Right lung (tissue), 5 donors: ENCODE results near the gene STKLD1. TPM values are rescaled to one million over a fixed set of nuclear protein-coding genes. Genes with fewer than 3 reads are reported as not detected.
"Not testable (repeated sequence)": the region's sequence is repeated elsewhere in the genome, so short reads cannot be mapped to it uniquely, and the experiment has no call there.

Experiments used
- DNase-seq, 2 donors: peaks; one replicate each; pipeline ENCODE4 v3.0.0-alpha.2; 2013
- polyA plus RNA-seq, 5 donors: library from polyadenylated mRNA; unstranded; fragments of 120-200 nt; gene quantifications; one replicate each; pipeline versions ENCODE4 v1.2.1 to v1.2.3, GENCODE V29; 2013; ENCODE audit warnings: inconsistent platforms in 1 of 5, low replicate concordance in 1 of 5; ENCODE audit not compliant: insufficient read length in 5 of 5, insufficient read depth in 1 of 5

The STKLD1 gene
- polyA plus RNA-seq, 5 donors: 2.6 to 4.9 (median 3.5) TPM

GRCh38 chr9:133441571-133441970 lies 65.4 kb downstream of the STKLD1 start:
- no peak for DNase-seq

- DNase-seq: no peak
Observed at GRCh38 chr9:133443248-133443647, 67.1 kb downstream of the STKLD1 start.

- DNase-seq: no peak
Observed at GRCh38 chr9:133443982-133444381, 67.8 kb downstream of the STKLD1 start.

GRCh38 chr9:133445293-133445969 lies 69.3 kb downstream of the STKLD1 start:
- no peak for DNase-seq

GRCh38 chr9:133448487-133448972 lies 72.4 kb downstream of the STKLD1 start:
- DNase-seq: no peak

- no peak for DNase-seq
Observed at GRCh38 chr9:133449760-133450159, 73.6 kb downstream of the STKLD1 start.

- not testable (repeated sequence) for DNase-seq
Observed at GRCh38 chr9:133451865-133452264, 75.7 kb downstream of the STKLD1 start.

- no peak for DNase-seq
Observed at GRCh38 chr9:133452562-133452961, 76.4 kb downstream of the STKLD1 start.

GRCh38 chr9:133453651-133454050 lies 77.5 kb downstream of the STKLD1 start:
- no peak for DNase-seq

- DNase-seq: no peak
Observed at GRCh38 chr9:133454325-133454724, 78.2 kb downstream of the STKLD1 start.

- DNase-seq: no peak
Observed at GRCh38 chr9:133454943-133455673, 78.9 kb downstream of the STKLD1 start.

Other genes with a start within 250 kb of the STKLD1 start
- 1 to 10 TPM; 2.9 to 6.0 (median 4.0) TPM for gene GBGT1, start 212.5 kb upstream of the STKLD1 start, polyA plus RNA-seq
- not detected for gene OBP2B, start 167.1 kb upstream of the STKLD1 start, polyA plus RNA-seq
- gene ABO, start 101.2 kb upstream of the STKLD1 start, polyA plus RNA-seq: 1 to 10 TPM; 3.9 to 7.2 (median 5.1) TPM
- gene SURF6, start 40.2 kb upstream of the STKLD1 start, polyA plus RNA-seq: 10 to 100 TPM; 20.7 to 33.5 (median 27.1) TPM
- 10 to 100 TPM; 20.0 to 29.5 (median 25.4) TPM for gene MED22, start 28.2 kb upstream of the STKLD1 start, polyA plus RNA-seq
- 1,000 to 10,000 TPM; 2,763 to 3,382 (median 3,157) TPM for gene RPL7A, start 28.1 kb upstream of the STKLD1 start, polyA plus RNA-seq
- gene SURF1, start 19.9 kb upstream of the STKLD1 start, polyA plus RNA-seq: 10 to 100 TPM; 25.8 to 35.0 (median 32.3) TPM
- gene SURF2, start 19.8 kb upstream of the STKLD1 start, polyA plus RNA-seq: 10 to 100 TPM; 14.8 to 24.5 (median 15.6) TPM
- gene SURF4, start 306 bp upstream of the STKLD1 start, polyA plus RNA-seq: 100 to 1,000 TPM; 103 to 152 (median 120) TPM
- 10 to 100 TPM; 23.0 to 31.4 (median 29.3) TPM for gene REXO4, start 41.6 kb downstream of the STKLD1 start, polyA plus RNA-seq
- gene ADAMTS13, start 46.0 kb downstream of the STKLD1 start, polyA plus RNA-seq: 10 to 100 TPM in 1 of 5 donors, 1 to 10 TPM in 4; 5.3 to 10.3 (median 8.5) TPM
- gene CACFD1, start 83.6 kb downstream of the STKLD1 start, polyA plus RNA-seq: 10 to 100 TPM; 14.0 to 35.6 (median 22.3) TPM
- gene SLC2A6, start 102.7 kb downstream of the STKLD1 start, polyA plus RNA-seq: 1 to 10 TPM; 1.8 to 5.9 (median 2.8) TPM
- 1 to 10 TPM in 1 of 5 donors, under 1 TPM in 2, not detected in 2; 0.31 to 3.5 (median 0.37) TPM for gene MYMK, start 148.6 kb downstream of the STKLD1 start, polyA plus RNA-seq
- 10 to 100 TPM in 2 of 5 donors, 1 to 10 TPM in 3; 6.3 to 20.3 (median 9.3) TPM for gene ADAMTSL2, start 158.3 kb downstream of the STKLD1 start, polyA plus RNA-seq
- 1 to 10 TPM in 4 of 5 donors, under 1 TPM in 1; 0.86 to 3.0 (median 2.2) TPM for gene FAM163B, start 233.0 kb downstream of the STKLD1 start, polyA plus RNA-seq